ENCODE results near the gene PADI1. TPM values are rescaled to one million over a fixed set of nuclear protein-coding genes. Genes with fewer than 3 reads are reported as not detected.

Gene PADI1
- total and polyA plus RNA-seq, 2 of the 8 experiments (the other 6 are each of a cell fraction or from before 2014, with no cell fraction given) = 0.20 to 0.30 TPM

DNA sequence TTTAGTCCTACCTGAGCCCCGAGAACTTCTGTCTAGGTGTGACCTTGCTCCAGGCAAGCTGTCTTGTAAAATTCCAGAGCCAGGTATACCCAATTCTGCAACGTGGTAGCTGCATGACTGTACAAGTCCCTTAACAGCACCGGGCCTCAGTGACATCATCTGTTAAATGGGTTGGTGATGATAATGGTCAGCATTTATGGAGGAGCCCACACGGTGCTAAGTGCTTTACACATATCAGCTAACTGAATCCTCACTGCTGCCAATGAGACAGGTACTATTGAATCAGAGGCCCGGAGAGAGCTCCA, 37.2 kb upstream of the PADI1 start:
- H3K4ac ChIP-seq (replicated peaks; ENCODE audit: insufficient read length, low read depth, low read length) = no peak overlapping the region
- H3K36me3 ChIP-seq (ENCODE audit: control insufficient read depth in 2 of 4, insufficient read depth in 4 of 4, low read length in 3 of 4) = no peaks in the 10 kb centered on the region
- no peak overlapping the region for H4K8ac ChIP-seq (ENCODE audit: extremely low read depth, insufficient read depth, low read length)
- H3K23me2 ChIP-seq (ENCODE audit: low read depth, low read length) = peaks cover 5% of the 10 kb centered on the region; the same call in 1 of the 2 replicates
- H3K4me3 ChIP-seq (ENCODE audit: extremely low read depth in 1 of 4, insufficient read depth in 2 of 4, low read depth in 3 of 4, low read length in 4 of 4) = no peak overlapping the region
- peaks cover 0 to 4% (median 3%) of the 10 kb centered on the region in 4 experiments; a peak in 4 of 7 replicates for H3K4me1 ChIP-seq (replicated peaks in 1 of 4; ENCODE audit: control insufficient read depth in 3 of 4, insufficient read depth in 4 of 4, low read length in 3 of 4)
- H2BK12ac ChIP-seq (ENCODE audit: low read depth, low read length) = no peak overlapping the region
- H2BK120ac ChIP-seq (replicated peaks; ENCODE audit: low read depth, low read length) = no peak overlapping the region
- H3K18ac ChIP-seq (ENCODE audit: extremely low read depth, low read length) = no peak overlapping the region
- DNase-seq (ENCODE audit: low read depth in 1 of 2, low spot score in 2 of 2) (no peak), FAIRE-seq (no peak)
- H4K91ac ChIP-seq (replicated peaks; ENCODE audit: insufficient read length, low read length) = no peak overlapping the region
- TF ChIP-seq HDAC2 (IDR thresholded peaks at IDR 0.05; ENCODE audit: borderline replicate concordance in 1 of 2, low read depth in 2 of 2, low read length in 2 of 2) (no peak), KDM1A (IDR thresholded peaks at IDR 0.05; ENCODE audit: borderline replicate concordance, low read length) (0 out of 2 replicates have a peak, but pooled peaks have one; percentile 32)
- ChIA-PET CTCF (ENCODE audit: partially characterized antibody) (interaction anchor here (0.6 to 1.8 kb wide), 11 partner anchors 13 to 118 kb away, joined by 3 to 9 read pairs (median 4); no protein-coding TSS in a partner anchor), POLR2A (ENCODE audit: partially characterized antibody) (no interaction called here)
- no peak overlapping the region for H2BK5ac ChIP-seq (ENCODE audit: low read depth, low read length)
- H3K79me1 ChIP-seq (ENCODE audit: low read depth, low read length) = no peaks in the 10 kb centered on the region
- H3K4me2 ChIP-seq (ENCODE audit: insufficient read depth in 1 of 2, low read depth in 2 of 2, low read length in 2 of 2) = no peak overlapping the region
- H4K20me1 ChIP-seq (replicated peaks in 1 of 2; ENCODE audit: control insufficient read depth in 1 of 2, insufficient read depth in 2 of 2, low read length in 2 of 2) = peaks cover 0 to 2% of the 10 kb centered on the region in 2 experiments
- no peaks in the 10 kb centered on the region for H3K9me3 ChIP-seq (ENCODE audit: insufficient read depth in 2 of 2, low read depth in 1 of 2, low read length in 1 of 2)
- H3K79me2 ChIP-seq (ENCODE audit: control insufficient read depth in 1 of 2, insufficient read depth in 2 of 2, low read length in 2 of 2) = no peaks in the 10 kb centered on the region
- H2AFZ ChIP-seq (ENCODE audit: low read length) = no peak overlapping the region
- H2BK15ac ChIP-seq (ENCODE audit: low read length) = no peak overlapping the region
- no peak overlapping the region for H3K23ac ChIP-seq (ENCODE audit: insufficient read length)
- no peak overlapping the region for H2AK5ac ChIP-seq (ENCODE audit: low read depth, low read length)
- H3K27me3 ChIP-seq (replicated peaks in 1 of 4; ENCODE audit: control insufficient read depth in 3 of 4, extremely low read depth in 1 of 4, insufficient read depth in 3 of 4, low read length in 3 of 4) = no peaks in the 10 kb centered on the region
- H3K9ac ChIP-seq (replicated peaks in 1 of 4; ENCODE audit: extremely low read depth in 1 of 4, low read depth in 3 of 4, low read length in 3 of 4) = no peak overlapping the region
- WGBS, 2 experiments (ENCODE audit: extremely low coverage in 1 of 2, insufficient coverage in 1 of 2, insufficient read length in 1 of 2, insufficient replicate concordance in 2 of 2, low coverage in 1 of 2, low lambda C conversion rate in 2 of 2, missing lambda C conversion rate in 1 of 2) = 88% methylated on average over 5 of the region's 5 CpGs; no CpG with 5 or more reads in 1 of the 2 experiments
- H2BK20ac ChIP-seq (ENCODE audit: low read length) = no peak overlapping the region
- H3K27ac ChIP-seq (ENCODE audit: low read depth, low read length) = no peak overlapping the region
- no peak overlapping the region for H3K14ac ChIP-seq (ENCODE audit: insufficient read length)
- no peak overlapping the region for H4K5ac ChIP-seq (ENCODE audit: insufficient read length, low read depth, low read length)
- H3K56ac ChIP-seq (replicated peaks; ENCODE audit: insufficient read length, low read depth, low read length) = no peak overlapping the region
